Measurements from ENCODE around the gene GNG14. TPM values are rescaled to one million over a fixed set of nuclear protein-coding genes. Genes with fewer than 3 reads are reported as not detected.

Gene GNG14
- total and polyA plus RNA-seq, 2 of the 13 experiments (the other 11 are each of a cell fraction or from before 2014, with no cell fraction given), result not detected

DNA sequence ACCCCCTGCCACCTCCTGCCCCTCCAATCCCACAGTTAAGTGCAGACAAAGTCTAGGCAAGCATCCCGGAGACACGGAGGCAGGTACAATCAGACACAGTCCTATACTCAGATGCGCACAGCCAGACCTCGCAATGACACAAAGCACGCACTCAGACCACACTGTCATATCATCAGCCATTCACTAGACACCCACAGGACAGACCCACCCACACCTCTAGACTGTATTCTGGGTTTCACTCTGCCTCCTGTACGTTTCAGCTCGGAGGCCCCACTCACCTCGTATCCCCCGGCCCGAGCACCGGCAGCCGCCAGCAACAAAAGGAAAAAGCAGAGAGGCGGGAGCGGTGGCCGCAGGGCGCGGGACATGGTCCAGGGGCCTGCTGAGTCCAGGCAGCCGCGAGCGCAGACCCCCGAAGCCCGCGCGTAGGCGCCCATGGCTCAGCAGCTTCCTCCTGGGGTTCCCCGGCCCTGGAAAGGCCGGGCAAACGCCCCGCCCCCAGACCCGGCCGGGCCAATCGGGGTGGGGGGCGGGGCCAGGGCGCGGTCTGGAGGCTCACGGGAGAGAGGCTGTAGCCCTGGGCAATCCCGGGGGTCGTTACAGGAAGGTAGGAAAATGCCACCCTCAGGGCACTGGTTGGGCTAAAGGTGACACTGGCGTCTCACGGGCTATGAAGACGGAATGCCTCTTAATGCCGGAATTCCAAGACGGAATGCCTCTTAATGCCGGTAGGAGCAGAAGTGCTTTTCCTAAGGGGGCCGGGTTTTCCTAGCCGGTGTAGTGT, 21.3 kb upstream of the GNG14 start, which contains the start of the genes MAN2B1 and WDR83 (continued):
- TF ChIP-seq, protein P1, sequence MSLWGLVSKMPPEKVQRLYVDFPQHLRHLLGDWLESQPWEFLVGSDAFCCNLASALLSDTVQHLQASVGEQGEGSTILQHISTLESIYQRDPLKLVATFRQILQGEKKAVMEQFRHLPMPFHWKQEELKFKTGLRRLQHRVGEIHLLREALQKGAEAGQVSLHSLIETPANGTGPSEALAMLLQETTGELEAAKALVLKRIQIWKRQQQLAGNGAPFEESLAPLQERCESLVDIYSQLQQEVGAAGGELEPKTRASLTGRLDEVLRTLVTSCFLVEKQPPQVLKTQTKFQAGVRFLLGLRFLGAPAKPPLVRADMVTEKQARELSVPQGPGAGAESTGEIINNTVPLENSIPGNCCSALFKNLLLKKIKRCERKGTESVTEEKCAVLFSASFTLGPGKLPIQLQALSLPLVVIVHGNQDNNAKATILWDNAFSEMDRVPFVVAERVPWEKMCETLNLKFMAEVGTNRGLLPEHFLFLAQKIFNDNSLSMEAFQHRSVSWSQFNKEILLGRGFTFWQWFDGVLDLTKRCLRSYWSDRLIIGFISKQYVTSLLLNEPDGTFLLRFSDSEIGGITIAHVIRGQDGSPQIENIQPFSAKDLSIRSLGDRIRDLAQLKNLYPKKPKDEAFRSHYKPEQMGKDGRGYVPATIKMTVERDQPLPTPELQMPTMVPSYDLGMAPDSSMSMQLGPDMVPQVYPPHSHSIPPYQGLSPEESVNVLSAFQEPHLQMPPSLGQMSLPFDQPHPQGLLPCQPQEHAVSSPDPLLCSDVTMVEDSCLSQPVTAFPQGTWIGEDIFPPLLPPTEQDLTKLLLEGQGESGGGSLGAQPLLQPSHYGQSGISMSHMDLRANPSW (CRISPR knock-in tag; IDR thresholded peaks at IDR 0.05; ENCODE audit: borderline replicate concordance), result no peak
- TF ChIP-seq MXI1 (IDR thresholded peaks at IDR 0.05; ENCODE audit: borderline replicate concordance, low read depth, low read length), result peak; percentile 25; the same call in 1 of the 3 replicates
- TF ChIP-seq CREM (IDR thresholded peaks at IDR 0.05), result no peak
- no peak for TF ChIP-seq CREM (CRISPR knock-in tag; IDR thresholded peaks at IDR 0.05)
- TF ChIP-seq RAD21 (CRISPR knock-in tag; IDR thresholded peaks at IDR 0.05), result no peak
- TF ChIP-seq ZNF773 (CRISPR knock-in tag; IDR thresholded peaks at IDR 0.05; ENCODE audit: borderline replicate concordance), result no peak
- no peak for TF ChIP-seq IRX3 (CRISPR knock-in tag; IDR thresholded peaks at IDR 0.05; ENCODE audit: borderline replicate concordance, low read depth)
- TF ChIP-seq, protein P2, sequence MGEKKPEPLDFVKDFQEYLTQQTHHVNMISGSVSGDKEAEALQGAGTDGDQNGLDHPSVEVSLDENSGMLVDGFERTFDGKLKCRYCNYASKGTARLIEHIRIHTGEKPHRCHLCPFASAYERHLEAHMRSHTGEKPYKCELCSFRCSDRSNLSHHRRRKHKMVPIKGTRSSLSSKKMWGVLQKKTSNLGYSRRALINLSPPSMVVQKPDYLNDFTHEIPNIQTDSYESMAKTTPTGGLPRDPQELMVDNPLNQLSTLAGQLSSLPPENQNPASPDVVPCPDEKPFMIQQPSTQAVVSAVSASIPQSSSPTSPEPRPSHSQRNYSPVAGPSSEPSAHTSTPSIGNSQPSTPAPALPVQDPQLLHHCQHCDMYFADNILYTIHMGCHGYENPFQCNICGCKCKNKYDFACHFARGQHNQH (CRISPR knock-in tag; IDR thresholded peaks at IDR 0.05), result peak; percentile 54; the same call in 1 of the 2 replicates
- peak; percentile 79 for TF ChIP-seq ZNF143 (CRISPR knock-in tag; IDR thresholded peaks at IDR 0.05)
- no peak for TF ChIP-seq NFRKB (IDR thresholded peaks at IDR 0.05)
- TF ChIP-seq, protein P3, sequence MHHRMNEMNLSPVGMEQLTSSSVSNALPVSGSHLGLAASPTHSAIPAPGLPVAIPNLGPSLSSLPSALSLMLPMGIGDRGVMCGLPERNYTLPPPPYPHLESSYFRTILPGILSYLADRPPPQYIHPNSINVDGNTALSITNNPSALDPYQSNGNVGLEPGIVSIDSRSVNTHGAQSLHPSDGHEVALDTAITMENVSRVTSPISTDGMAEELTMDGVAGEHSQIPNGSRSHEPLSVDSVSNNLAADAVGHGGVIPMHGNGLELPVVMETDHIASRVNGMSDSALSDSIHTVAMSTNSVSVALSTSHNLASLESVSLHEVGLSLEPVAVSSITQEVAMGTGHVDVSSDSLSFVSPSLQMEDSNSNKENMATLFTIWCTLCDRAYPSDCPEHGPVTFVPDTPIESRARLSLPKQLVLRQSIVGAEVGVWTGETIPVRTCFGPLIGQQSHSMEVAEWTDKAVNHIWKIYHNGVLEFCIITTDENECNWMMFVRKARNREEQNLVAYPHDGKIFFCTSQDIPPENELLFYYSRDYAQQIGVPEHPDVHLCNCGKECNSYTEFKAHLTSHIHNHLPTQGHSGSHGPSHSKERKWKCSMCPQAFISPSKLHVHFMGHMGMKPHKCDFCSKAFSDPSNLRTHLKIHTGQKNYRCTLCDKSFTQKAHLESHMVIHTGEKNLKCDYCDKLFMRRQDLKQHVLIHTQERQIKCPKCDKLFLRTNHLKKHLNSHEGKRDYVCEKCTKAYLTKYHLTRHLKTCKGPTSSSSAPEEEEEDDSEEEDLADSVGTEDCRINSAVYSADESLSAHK (CRISPR knock-in tag; IDR thresholded peaks at IDR 0.05; ENCODE audit: borderline replicate concordance), result no peak
- no peak for TF ChIP-seq ATF7 (IDR thresholded peaks at IDR 0.05)
- no peak for TF ChIP-seq ATF7 (CRISPR knock-in tag; IDR thresholded peaks at IDR 0.05)
- no peak for TF ChIP-seq U2AF2 (IDR thresholded peaks at IDR 0.05; ENCODE audit: low read depth, low read length)
- TF ChIP-seq MAFF (IDR thresholded peaks at IDR 0.05; ENCODE audit: low read depth, low read length), result no peak
- TF ChIP-seq, protein P4, sequence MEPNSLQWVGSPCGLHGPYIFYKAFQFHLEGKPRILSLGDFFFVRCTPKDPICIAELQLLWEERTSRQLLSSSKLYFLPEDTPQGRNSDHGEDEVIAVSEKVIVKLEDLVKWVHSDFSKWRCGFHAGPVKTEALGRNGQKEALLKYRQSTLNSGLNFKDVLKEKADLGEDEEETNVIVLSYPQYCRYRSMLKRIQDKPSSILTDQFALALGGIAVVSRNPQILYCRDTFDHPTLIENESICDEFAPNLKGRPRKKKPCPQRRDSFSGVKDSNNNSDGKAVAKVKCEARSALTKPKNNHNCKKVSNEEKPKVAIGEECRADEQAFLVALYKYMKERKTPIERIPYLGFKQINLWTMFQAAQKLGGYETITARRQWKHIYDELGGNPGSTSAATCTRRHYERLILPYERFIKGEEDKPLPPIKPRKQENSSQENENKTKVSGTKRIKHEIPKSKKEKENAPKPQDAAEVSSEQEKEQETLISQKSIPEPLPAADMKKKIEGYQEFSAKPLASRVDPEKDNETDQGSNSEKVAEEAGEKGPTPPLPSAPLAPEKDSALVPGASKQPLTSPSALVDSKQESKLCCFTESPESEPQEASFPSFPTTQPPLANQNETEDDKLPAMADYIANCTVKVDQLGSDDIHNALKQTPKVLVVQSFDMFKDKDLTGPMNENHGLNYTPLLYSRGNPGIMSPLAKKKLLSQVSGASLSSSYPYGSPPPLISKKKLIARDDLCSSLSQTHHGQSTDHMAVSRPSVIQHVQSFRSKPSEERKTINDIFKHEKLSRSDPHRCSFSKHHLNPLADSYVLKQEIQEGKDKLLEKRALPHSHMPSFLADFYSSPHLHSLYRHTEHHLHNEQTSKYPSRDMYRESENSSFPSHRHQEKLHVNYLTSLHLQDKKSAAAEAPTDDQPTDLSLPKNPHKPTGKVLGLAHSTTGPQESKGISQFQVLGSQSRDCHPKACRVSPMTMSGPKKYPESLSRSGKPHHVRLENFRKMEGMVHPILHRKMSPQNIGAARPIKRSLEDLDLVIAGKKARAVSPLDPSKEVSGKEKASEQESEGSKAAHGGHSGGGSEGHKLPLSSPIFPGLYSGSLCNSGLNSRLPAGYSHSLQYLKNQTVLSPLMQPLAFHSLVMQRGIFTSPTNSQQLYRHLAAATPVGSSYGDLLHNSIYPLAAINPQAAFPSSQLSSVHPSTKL (CRISPR knock-in tag; IDR thresholded peaks at IDR 0.05), result no peak
- peak; percentile 47; the same call in 1 of the 2 replicates for TF ChIP-seq ZNF766 (CRISPR knock-in tag; IDR thresholded peaks at IDR 0.05; ENCODE audit: borderline replicate concordance)
- TF ChIP-seq TAF1 (CRISPR knock-in tag; IDR thresholded peaks at IDR 0.05), result peak; percentile 52; the same call in 1 of the 2 replicates
- TF ChIP-seq SIN3A (IDR thresholded peaks at IDR 0.05; ENCODE audit: borderline replicate concordance, low read depth, low read length), result peak; percentile 80; the same call in 1 of the 2 replicates
- TF ChIP-seq ATF1 (CRISPR knock-in tag; IDR thresholded peaks at IDR 0.05), result no peak
- TF ChIP-seq KMT2B (CRISPR knock-in tag; IDR thresholded peaks at IDR 0.05), result no peak
